GM20431 (cell line): Measurements from ENCODE around the gene MLXIPL.
"Not testable (repeated sequence)": the region's sequence is repeated elsewhere in the genome, so short reads cannot be mapped to it uniquely, and the experiment has no call there.

ENCODE experiments used
- in situ Hi-C: fragments of 300-500 bp; cut with MseI, MboI; formaldehyde crosslinking; loops from one replicate; pipeline ENCODE4 v1.15.0; 2020; ENCODE audit warnings: low sequenced_read_pairs; ENCODE audit not compliant: unreplicated experiment

Gene MLXIPL

GRCh38 chr7:73646785-73647724, 22.7 kb upstream of the MLXIPL start:
- in situ Hi-C loops = no loop called here

DNA sequence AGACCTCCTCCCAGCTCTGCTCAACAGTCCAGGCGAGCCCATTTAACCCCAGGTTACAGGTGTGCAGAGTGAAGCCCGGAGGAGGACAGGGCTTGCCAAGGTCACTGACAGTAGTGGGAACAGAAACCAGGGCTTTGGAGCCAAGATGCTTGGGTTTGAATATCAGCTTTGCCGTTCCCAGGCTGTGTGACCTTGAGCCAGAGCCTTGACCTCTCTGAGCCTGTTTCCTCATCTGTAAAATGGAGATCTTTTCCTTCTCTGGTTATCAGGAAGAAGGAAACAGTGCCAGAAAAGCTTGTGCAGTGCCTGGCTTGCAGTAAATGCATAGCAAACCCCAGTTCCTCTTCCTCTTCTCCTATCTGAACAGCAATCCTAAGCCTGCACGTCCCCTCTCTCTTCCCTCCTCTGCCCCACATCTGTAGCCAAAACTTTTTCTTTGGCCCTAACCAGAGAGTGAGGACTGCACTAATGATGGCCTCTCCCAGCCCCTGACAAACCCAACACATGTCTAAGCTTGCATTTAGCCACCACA, 21.4 kb upstream of the MLXIPL start:
- in situ Hi-C loops = no loop called here

- in situ Hi-C loops = no loop called here
Observed at GRCh38 chr7:73644688-73645286, 20.5 kb upstream of the MLXIPL start.

GRCh38 chr7:73642834-73643233, 18.5 kb upstream of the MLXIPL start:
- in situ Hi-C loops = no loop called here

- in situ Hi-C loops = no loop called here
Observed at GRCh38 chr7:73638911-73639310, 14.6 kb upstream of the MLXIPL start.

GRCh38 chr7:73635428-73636200, 11.3 kb upstream of the MLXIPL start:
- in situ Hi-C loops = no loop called here

GRCh38 chr7:73633844-73634243, 9.5 kb upstream of the MLXIPL start:
- in situ Hi-C loops = no loop called here

GRCh38 chr7:73633323-73633722, 9.0 kb upstream of the MLXIPL start:
- in situ Hi-C loops = no loop called here

DNA sequence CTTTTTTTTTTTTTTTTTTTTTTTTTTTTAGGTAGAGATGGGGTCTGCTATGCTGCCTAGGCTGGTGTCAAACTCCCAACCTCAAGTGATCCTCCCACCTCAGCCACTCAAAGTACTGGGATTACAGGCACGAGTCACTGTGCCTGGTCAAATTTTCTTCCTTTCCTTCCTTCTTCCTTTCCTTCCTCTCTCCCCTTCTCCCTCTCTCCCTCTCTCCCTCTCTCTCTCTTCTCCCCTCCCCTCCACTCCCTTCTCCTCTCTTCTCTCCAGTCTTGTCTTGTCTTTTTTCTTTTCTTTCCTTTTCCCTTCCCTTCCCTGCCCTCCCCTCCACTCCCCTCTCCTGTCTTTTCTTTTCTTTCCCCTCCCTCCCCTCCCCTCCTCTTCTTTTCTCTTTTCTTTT, 7.2 kb upstream of the MLXIPL start:
- in situ Hi-C loops = no loop called here

DNA sequence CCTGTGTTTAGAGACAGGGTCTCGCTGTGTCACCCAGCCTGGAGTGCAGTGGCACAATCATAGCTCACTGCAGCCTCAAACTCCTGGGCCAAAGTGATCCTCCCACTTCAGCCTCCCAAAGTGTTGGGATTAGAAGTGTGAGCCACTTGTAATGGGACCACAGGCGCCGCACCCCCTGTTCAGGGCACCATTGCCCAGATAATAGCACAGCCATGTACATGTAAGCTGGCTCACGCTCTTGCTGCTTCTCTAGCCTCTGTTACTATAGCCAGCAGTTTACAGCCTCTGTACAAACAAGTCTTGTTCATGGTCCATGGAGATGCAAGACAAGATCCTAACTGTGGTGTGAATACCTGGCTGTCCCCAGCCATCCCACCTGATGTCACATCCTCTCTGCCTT, 4.2 kb upstream of the MLXIPL start:
- in situ Hi-C loops = no loop called here

DNA sequence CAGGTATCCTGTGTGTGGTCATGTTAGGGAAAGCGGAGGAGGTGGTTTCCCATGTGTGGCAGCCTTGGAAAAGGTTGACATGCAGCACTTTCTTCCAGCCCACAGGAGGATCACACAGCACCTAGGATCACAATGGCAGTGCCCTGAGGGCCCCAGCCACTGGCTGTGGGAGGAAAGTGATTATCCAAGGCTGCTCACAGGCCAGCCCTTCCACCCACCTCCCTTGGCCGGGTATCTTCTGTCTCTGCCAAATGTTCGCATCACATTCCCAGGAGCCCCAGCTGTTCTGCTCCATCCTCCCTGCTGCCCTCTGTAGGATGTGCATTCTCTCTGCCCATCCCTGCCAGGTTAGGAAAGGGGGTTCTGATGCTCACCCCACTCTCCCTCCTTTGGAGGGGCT, 2.5 kb upstream of the MLXIPL start:
- in situ Hi-C loops = no loop called here

GRCh38 chr7:73625276-73625675, 954 bp upstream of the MLXIPL start:
- in situ Hi-C loops = no loop called here

- in situ Hi-C loops = no loop called here
Observed at GRCh38 chr7:73624669-73625001, 313 bp upstream of the MLXIPL start.

- in situ Hi-C loops = no loop called here
Observed at GRCh38 chr7:73622909-73623797, 1.2 kb downstream of the MLXIPL start.

DNA sequence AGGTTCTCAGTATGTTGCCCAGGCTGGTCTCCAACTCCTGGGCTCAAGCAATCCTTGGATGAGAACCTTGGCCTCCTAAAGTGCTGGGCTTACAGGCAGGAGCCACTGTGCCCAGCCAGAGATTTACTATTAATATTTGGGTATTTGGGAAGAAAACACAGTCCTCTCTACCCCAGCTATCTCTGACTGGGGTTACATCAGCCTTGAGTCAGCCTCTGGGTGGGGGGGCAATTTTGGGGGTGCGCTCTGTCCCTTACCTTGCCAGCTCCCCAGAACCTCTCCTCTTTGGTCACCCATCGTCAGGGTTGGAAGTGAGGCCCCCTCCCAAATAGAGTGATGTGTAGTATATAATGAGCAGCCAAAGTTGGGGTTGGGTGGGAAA, 1.8 kb downstream of the MLXIPL start:
- in situ Hi-C loops = no loop called here

- in situ Hi-C loops = no loop called here
Observed at GRCh38 chr7:73621168-73622063, 2.9 kb downstream of the MLXIPL start.

GRCh38 chr7:73619394-73619793, 4.9 kb downstream of the MLXIPL start:
- in situ Hi-C loops = not testable (repeated sequence)

GRCh38 chr7:73618538-73618937, 5.8 kb downstream of the MLXIPL start:
- in situ Hi-C loops = no loop called here

DNA sequence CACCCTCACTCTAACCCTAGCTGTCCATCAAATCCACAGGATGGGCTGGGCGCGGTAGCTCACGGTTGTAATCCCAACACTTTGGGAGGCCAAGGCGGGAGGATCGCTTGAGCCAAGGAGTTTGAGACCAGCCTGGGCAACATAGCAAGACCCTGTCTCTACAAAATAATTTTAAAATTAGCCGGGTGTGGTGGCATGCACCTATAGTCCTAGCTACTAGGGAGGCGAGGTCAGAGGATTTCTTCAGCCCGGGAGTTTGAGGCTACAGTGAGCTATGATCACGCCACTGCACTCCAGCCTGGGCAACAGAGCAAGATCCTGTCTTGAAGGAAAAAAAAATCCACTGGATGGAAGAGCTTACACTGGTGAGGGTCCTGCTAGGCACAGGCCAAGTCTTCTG, 6.8 kb downstream of the MLXIPL start:
- in situ Hi-C loops = not testable (repeated sequence)
